Astrocyte of the spinal cord (primary cell): Measurements from ENCODE around the gene KCNQ5.

Source experiments
- DNase-seq: peaks from one replicate; pipeline ENCODE4 v3.0.0; 2011; ENCODE audit warnings: low read depth, low spot score
- H3K4me3 ChIP-seq: 2 replicates; pipeline ENCODE4 v1.5.1; 2011; ENCODE audit warnings: low read depth, mild to moderate bottlenecking, low read length, moderate library complexity
- in situ Hi-C: cut with HindIII; loops from 2 replicates; pipeline ENCODE4 v1.10.0; 2017; ENCODE audit warnings: low sequenced_read_pairs
- TF ChIP-seq, protein P1 (sequence below): IDR thresholded peaks from 2 replicates; pipeline ENCODE4 v1.5.1; 2012; ENCODE audit warnings: low read depth, mild to moderate bottlenecking, low read length, inconsistent platforms

The KCNQ5 gene

DNA sequence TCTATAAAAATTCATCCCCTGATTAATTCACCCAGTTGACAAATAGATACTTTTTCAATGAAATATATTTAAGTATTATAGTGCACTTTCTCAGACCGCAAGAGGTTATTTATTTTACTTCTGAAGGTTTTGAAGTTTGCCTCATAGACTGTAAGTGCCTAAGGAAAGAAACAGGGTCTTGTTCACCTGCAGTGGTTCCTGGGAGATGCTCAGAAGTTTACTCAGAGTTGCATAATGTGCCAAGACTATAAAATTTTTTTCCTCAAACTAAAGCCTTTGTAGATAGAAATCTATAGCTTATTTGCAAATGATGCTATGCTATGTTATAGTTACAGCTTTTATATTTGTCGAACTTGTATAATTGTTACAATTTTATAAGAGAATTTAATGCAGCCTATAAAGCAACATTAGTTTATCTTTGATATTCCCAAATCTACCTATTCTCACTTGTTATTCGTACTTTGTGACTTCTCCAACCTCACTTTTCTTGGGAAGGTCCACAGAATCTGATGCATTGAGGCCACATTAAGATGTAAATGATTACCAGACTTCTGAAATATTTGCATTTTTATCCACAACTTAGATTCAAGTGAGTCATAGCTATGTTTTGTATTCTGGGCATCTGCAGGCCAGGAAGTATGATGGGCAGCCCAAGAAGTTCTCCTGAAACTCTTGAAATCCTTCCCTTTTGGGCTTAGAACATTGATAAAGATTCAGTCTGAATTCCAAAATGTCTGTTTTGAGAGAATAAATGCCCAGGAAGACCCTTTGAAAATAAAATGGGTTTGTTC lies 35.7 kb downstream of the KCNQ5 start:
- in situ Hi-C loops = no loop called here
- TF ChIP-seq, protein P1, sequence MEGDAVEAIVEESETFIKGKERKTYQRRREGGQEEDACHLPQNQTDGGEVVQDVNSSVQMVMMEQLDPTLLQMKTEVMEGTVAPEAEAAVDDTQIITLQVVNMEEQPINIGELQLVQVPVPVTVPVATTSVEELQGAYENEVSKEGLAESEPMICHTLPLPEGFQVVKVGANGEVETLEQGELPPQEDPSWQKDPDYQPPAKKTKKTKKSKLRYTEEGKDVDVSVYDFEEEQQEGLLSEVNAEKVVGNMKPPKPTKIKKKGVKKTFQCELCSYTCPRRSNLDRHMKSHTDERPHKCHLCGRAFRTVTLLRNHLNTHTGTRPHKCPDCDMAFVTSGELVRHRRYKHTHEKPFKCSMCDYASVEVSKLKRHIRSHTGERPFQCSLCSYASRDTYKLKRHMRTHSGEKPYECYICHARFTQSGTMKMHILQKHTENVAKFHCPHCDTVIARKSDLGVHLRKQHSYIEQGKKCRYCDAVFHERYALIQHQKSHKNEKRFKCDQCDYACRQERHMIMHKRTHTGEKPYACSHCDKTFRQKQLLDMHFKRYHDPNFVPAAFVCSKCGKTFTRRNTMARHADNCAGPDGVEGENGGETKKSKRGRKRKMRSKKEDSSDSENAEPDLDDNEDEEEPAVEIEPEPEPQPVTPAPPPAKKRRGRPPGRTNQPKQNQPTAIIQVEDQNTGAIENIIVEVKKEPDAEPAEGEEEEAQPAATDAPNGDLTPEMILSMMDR = no peak

DNA sequence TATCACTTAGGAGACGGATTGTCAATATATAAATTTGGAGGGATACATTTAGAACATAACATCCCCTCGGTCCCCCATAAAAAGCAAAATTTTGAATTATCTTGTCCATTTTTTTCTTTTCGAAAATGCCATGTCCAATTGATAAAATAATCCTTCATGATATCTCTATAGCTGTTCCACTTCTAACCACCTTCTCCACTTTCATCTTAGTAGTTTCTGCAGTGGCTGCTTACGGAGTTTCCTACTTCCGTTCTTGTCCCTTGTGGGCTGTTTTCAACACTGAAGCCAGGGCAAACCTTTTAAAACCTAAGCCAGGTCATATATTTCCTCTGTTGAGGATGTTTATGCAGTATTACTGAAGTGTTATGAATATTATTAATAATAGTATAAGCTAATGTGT lies 37.9 kb downstream of the KCNQ5 start:
- in situ Hi-C loops = no loop called here
- TF ChIP-seq, protein P1 = no peak
- DNase-seq = no peak
- H3K4me3 ChIP-seq = no peak overlapping the region

More for the DNA sequence above, 35.7 kb downstream of the KCNQ5 start:
- no peak overlapping the region for H3K4me3 ChIP-seq
- DNase-seq = peak; percentile 29

DNA sequence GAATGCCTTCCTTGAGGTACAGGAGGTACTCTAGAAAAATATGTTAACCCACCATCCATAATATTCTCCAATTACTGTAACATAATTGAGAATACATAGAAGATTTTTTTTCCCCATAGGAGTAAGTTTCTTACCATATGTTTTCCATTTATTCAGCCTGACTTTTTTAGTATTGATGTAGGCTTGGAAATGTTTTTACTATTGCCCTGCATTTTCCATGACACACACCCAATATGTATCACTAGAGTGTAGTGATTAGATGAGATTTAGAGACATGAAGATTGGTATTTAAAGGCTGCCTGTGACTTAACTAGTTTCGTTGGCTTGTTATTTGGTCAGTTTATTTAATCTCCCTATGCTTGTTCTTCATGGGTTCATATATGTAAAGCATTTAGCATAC lies 39.5 kb downstream of the KCNQ5 start:
- no peak overlapping the region for H3K4me3 ChIP-seq
- TF ChIP-seq, protein P1 = no peak
- in situ Hi-C loops = no loop called here
- DNase-seq = no peak

DNA sequence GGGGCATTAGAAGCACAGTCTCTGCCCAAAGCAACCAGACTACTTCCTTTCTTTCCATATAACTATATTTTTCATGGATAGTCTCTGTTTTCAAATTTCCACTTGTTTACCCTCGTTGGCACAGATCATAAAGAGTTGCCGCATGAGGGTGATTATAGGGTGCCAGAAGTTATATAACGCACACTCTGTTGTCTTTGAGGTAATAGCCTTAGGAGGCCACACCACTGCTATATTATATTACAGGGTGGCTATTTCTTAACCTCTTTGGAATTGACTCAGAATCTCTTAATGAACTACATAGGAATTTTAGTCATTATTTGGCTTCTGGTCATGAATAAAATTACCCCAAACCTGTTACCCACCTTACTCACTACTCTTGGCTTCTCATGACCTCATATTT lies 43.7 kb downstream of the KCNQ5 start:
- in situ Hi-C loops = no loop called here
- TF ChIP-seq, protein P1 = no peak
- H3K4me3 ChIP-seq = no peak overlapping the region
- DNase-seq = no peak

DNA sequence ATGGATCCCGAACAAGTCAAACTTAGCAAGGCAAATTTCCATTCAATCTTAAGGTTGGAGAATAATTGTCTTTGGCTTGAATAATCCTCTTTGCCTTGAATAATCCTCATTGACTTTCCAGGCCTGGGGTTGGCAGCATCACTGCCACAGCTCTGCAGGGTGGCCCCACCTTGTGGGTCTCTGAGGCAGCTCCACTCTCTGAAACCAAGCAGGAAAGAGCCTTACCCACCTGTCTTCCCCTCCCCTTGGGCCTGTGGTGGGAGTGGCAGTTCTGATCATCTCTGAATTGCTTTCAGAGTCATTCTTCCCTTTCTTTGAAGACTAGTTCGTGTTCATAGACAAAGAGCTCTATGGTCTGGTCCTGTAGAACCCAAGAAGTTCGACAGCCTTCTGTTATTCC lies 47.5 kb downstream of the KCNQ5 start:
- in situ Hi-C loops = no loop called here
- TF ChIP-seq, protein P1 = no peak
- no peak for DNase-seq
- no peak overlapping the region for H3K4me3 ChIP-seq

DNA sequence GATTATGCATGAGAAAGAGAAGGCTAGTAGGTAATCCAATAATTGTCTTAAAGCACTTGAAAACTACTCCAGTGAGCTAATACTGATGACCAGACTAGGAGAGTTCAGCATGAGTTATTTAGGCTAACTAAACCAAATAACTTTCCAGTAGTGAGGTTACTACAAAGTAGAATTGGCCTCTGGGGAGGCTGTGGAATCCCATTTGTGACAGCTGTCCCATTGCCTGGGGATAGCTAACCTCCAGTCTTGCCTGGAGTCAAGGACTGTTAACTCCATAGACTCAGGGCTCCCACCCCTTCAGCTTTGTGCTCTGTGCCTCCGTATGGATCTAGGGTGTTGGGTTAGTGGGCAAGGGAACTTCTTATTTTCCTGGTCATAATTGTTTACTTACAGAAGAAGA lies 51.0 kb downstream of the KCNQ5 start:
- no peak overlapping the region for H3K4me3 ChIP-seq
- TF ChIP-seq, protein P1 = no peak
- DNase-seq = no peak
- in situ Hi-C loops = no loop called here
